DND-41 (cell line): ENCODE measurements around the gene CHRDL1.

Experiments used
- ATAC-seq: fragments of 200-7000 bp; cut with Tn5 transposase; 3 replicates; pipeline ENCODE4 v1.9.1; 2021; ENCODE audit warnings: low read depth; ENCODE audit not compliant: insufficient read depth
- DNase-seq: peaks from one replicate; pipeline ENCODE4 v3.0.0-alpha.2; 2020
- H2AFZ ChIP-seq: 2 replicates; pipeline ENCODE4 v1.6.0; 2012; ENCODE audit warnings: low read depth, low read length
- H3K27ac ChIP-seq: 2 replicates; pipeline ENCODE4 v1.5.1; 2012; ENCODE audit warnings: low read length, inconsistent platforms
- H3K27me3 ChIP-seq: fragments of 200-600 bp; sonication (generic); 2 replicates; pipeline ENCODE4 v1.6.0; 2012; ENCODE audit warnings: low read length, mild to moderate bottlenecking, inconsistent platforms; ENCODE audit not compliant: insufficient read depth, poor library complexity
- H3K36me3 ChIP-seq: 2 replicates; pipeline ENCODE4 v1.5.1; 2012; ENCODE audit warnings: low read length, inconsistent platforms; ENCODE audit not compliant: insufficient read depth
- H3K4me1 ChIP-seq: 2 replicates; pipeline ENCODE4 v1.5.1; 2012; ENCODE audit warnings: mild to moderate bottlenecking, low read length; ENCODE audit not compliant: insufficient read depth
- H3K4me2 ChIP-seq: 2 replicates; pipeline ENCODE4 v1.6.0; 2012; ENCODE audit warnings: mild to moderate bottlenecking, moderate library complexity, low read length, inconsistent platforms; ENCODE audit not compliant: insufficient read depth
- H3K4me3 ChIP-seq, 2 experiments: fragments of 200-600 bp in 1 of 2; shearing (Covaris generic) in 1 of 2; 2 replicates each; pipeline ENCODE4 v1.5.1; 2012 to 2016; ENCODE audit warnings: inconsistent platforms in 2 of 2, low read length in 2 of 2, mild to moderate bottlenecking in 2 of 2, low read depth in 1 of 2, moderate library complexity in 1 of 2
- H3K79me2 ChIP-seq: 2 replicates; pipeline ENCODE4 v1.6.0; 2012; ENCODE audit warnings: low read length, inconsistent platforms; ENCODE audit not compliant: insufficient read depth
- H3K9ac ChIP-seq: 2 replicates; pipeline ENCODE4 v1.6.0; 2012; ENCODE audit warnings: low read depth, mild to moderate bottlenecking, inconsistent platforms, low read length, moderate library complexity
- H3K9me3 ChIP-seq: 2 replicates; pipeline ENCODE4 v1.5.1; 2012; ENCODE audit warnings: low read length, moderate library complexity, mild to moderate bottlenecking, inconsistent platforms; ENCODE audit not compliant: insufficient read depth, severe bottlenecking
- H4K20me1 ChIP-seq: 2 replicates; pipeline ENCODE4 v1.6.0; 2012; ENCODE audit warnings: low read length; ENCODE audit not compliant: insufficient read depth
- CTCF ChIP-seq: IDR thresholded peaks from 2 replicates; pipeline ENCODE4 v1.5.1; 2012; ENCODE audit warnings: borderline replicate concordance, low read length, moderate library complexity, mild to moderate bottlenecking; ENCODE audit not compliant: poor library complexity, severe bottlenecking; ENCODE audit errors: extremely low read depth
- EZH2 ChIP-seq: IDR thresholded peaks from 3 replicates; pipeline ENCODE4 v1.6.1; 2012; ENCODE audit warnings: borderline replicate concordance, low read depth, mild to moderate bottlenecking, moderate library complexity, low read length, inconsistent platforms; ENCODE audit not compliant: severe bottlenecking

CHRDL1 gene

GRCh38 chrX:110678591-110678990, 117.0 kb downstream of the CHRDL1 start:
- Histone ChIP-seq H3K9ac (no peak overlapping the region), H2AFZ (no peak overlapping the region), H3K27ac (no peak overlapping the region), H3K9me3 (no peaks in the 10 kb centered on the region), H3K4me3 (no peak overlapping the region), H3K4me1 (no peaks in the 10 kb centered on the region), H4K20me1 (no peaks in the 10 kb centered on the region), H3K27me3 (no peaks in the 10 kb centered on the region), H3K79me2 (no peaks in the 10 kb centered on the region), H3K4me2 (no peak overlapping the region), H3K36me3 (no peaks in the 10 kb centered on the region)
- ATAC-seq (no peak), DNase-seq (no peak)
- TF ChIP-seq CTCF = no peak
- no peak for TF ChIP-seq EZH2

GRCh38 chrX:110675886-110676285, 119.7 kb downstream of the CHRDL1 start:
- Histone ChIP-seq H3K27me3 (no peaks in the 10 kb centered on the region), H4K20me1 (no peaks in the 10 kb centered on the region), H2AFZ (no peak overlapping the region), H3K4me2 (no peak overlapping the region), H3K79me2 (no peaks in the 10 kb centered on the region), H3K4me3 (no peak overlapping the region), H3K36me3 (no peaks in the 10 kb centered on the region), H3K9ac (no peak overlapping the region), H3K4me1 (no peaks in the 10 kb centered on the region), H3K9me3 (no peaks in the 10 kb centered on the region), H3K27ac (no peak overlapping the region)
- TF ChIP-seq EZH2 (no peak), CTCF (no peak)
- DNase-seq (no peak), ATAC-seq (no peak)

DNA sequence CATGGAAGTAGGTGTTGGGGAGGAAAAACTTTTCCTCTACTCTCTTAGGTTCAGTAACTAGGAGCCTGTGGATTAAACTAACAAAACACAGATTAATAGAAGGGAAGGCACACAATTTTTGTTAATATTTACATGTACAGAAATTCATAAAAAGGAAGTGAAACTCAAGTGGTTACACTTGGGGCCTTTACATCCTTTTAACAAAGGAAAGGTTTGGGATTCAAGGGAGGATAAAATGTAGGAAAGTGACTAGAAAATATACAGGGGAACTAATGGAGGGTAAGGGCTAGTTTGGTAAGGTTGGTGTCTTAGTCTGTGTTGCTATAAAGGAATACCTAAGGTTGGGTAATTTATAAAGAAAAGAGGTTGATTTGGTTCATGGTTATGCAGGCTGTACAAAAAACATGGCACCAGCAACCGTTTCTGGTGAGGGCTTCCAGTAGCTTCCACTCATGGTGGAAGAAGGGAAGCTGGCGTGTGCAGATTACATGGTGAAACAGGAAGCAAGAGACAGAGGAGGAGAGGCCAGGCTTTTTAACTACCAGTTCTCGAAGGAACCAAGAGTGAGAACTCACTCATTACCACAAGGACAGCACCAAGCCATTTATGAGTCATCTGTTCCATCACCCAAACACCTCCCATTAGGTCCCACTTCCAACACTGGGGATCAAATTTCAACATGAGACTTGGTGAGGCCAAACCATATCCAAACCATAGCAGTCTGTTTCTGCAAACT, 124.4 kb downstream of the CHRDL1 start:
- no peak for TF ChIP-seq CTCF
- TF ChIP-seq EZH2 = no peak
- no peak overlapping the region for H3K4me2 ChIP-seq

GRCh38 chrX:110669572-110669971, 126.0 kb downstream of the CHRDL1 start:
- no peaks in the 10 kb centered on the region for H3K4me1 ChIP-seq
- no peaks in the 10 kb centered on the region for H3K9me3 ChIP-seq
- no peak for ATAC-seq
- no peaks in the 10 kb centered on the region for H3K36me3 ChIP-seq
- no peaks in the 10 kb centered on the region for H3K27me3 ChIP-seq
- H2AFZ ChIP-seq = no peak overlapping the region
- H3K4me3 ChIP-seq = no peak overlapping the region
- TF ChIP-seq EZH2 (no peak), CTCF (no peak)
- H3K27ac ChIP-seq = no peak overlapping the region
- no peaks in the 10 kb centered on the region for H4K20me1 ChIP-seq
- no peak for DNase-seq
- H3K9ac ChIP-seq = no peak overlapping the region
- H3K79me2 ChIP-seq = no peaks in the 10 kb centered on the region
- no peak overlapping the region for H3K4me2 ChIP-seq

More for the DNA sequence above, 124.4 kb downstream of the CHRDL1 start:
- Histone ChIP-seq H3K4me3 (no peak overlapping the region), H3K79me2 (no peaks in the 10 kb centered on the region), H3K27ac (no peak overlapping the region), H3K36me3 (no peaks in the 10 kb centered on the region), H3K27me3 (no peaks in the 10 kb centered on the region), H3K9ac (no peak overlapping the region), H4K20me1 (no peaks in the 10 kb centered on the region), H3K9me3 (no peaks in the 10 kb centered on the region), H3K4me1 (no peaks in the 10 kb centered on the region), H2AFZ (no peak overlapping the region)
- DNase-seq (no peak), ATAC-seq (no peak)
